SK-N-SH treated with all-trans-retinoic acid at 6 μM for 48 hours (cell line): ENCODE data around the gene PLB1.

Experiments
- ATAC-seq: fragments of 200-7000 bp; cut with Tn5 transposase; 3 replicates; pipeline ENCODE4 v1.9.1; 2020; ENCODE audit warnings: mild to moderate bottlenecking, moderate library complexity
- ARNTL ChIP-seq: fragments of 450-650 bp; formaldehyde crosslinking; IDR thresholded peaks from 2 replicates; pipeline ENCODE4 v1.5.0; 2020; ENCODE audit warnings: low read depth, mild to moderate bottlenecking, moderate library complexity, borderline replicate concordance
- BACH2 ChIP-seq: fragments of 250-450 bp; sonication (Bioruptor Pico); IDR thresholded peaks from 2 replicates; pipeline ENCODE4 v1.9.0; 2021; ENCODE audit warnings: mild to moderate bottlenecking, borderline replicate concordance
- CSDC2 ChIP-seq: fragments of 250-450 bp; sonication (Bioruptor Pico); IDR thresholded peaks from 2 replicates; pipeline ENCODE4 v1.5.0; 2020; ENCODE audit warnings: mild to moderate bottlenecking, moderate library complexity
- ESRRG ChIP-seq: fragments of 250-450 bp; sonication (Bioruptor Pico); IDR thresholded peaks from 2 replicates; pipeline ENCODE4 v1.6.1; 2021; ENCODE audit warnings: mild to moderate bottlenecking
- GLIS3 ChIP-seq: fragments of 250-450 bp; sonication (Bioruptor Pico); IDR thresholded peaks from 2 replicates; pipeline ENCODE4 v1.5.0; 2020; ENCODE audit warnings: mild to moderate bottlenecking, moderate library complexity
- ISL1 ChIP-seq: fragments of 250-450 bp; sonication (Bioruptor Pico); IDR thresholded peaks from 2 replicates; pipeline ENCODE4 v2.1.2; 2022; ENCODE audit warnings: mild to moderate bottlenecking, moderate library complexity
- OSR1 ChIP-seq: fragments of 250-450 bp; sonication (Bioruptor Pico); IDR thresholded peaks from 2 replicates; pipeline ENCODE4 v1.8.0; 2022; ENCODE audit warnings: moderate library complexity, mild to moderate bottlenecking, inconsistent platforms
- POU6F1 ChIP-seq: fragments of 250-450 bp; sonication (Bioruptor Pico); IDR thresholded peaks from 2 replicates; pipeline ENCODE4 v1.8.0; 2021; ENCODE audit warnings: low read depth, mild to moderate bottlenecking, moderate library complexity, borderline replicate concordance
- PPARA ChIP-seq: fragments of 250-450 bp; sonication (Bioruptor Pico); IDR thresholded peaks from 2 replicates; pipeline ENCODE4 v1.5.0; 2020; ENCODE audit warnings: mild to moderate bottlenecking, borderline replicate concordance
- RARB ChIP-seq: fragments of 250-450 bp; sonication (Bioruptor Pico); IDR thresholded peaks from 2 replicates; pipeline ENCODE4 v1.8.0; 2021; ENCODE audit warnings: mild to moderate bottlenecking, moderate library complexity
- SNAI2 ChIP-seq: fragments of 250-450 bp; sonication (Bioruptor Pico); IDR thresholded peaks from 2 replicates; pipeline ENCODE4 v1.5.0; 2020; ENCODE audit warnings: mild to moderate bottlenecking, moderate library complexity
- TCF4 ChIP-seq: fragments of 250-450 bp; sonication (Bioruptor Pico); IDR thresholded peaks from 2 replicates; pipeline ENCODE4 v1.8.0; 2021; ENCODE audit warnings: mild to moderate bottlenecking, moderate library complexity, borderline replicate concordance
- TOX ChIP-seq: fragments of 250-450 bp; sonication (Bioruptor Pico); IDR thresholded peaks from 2 replicates; pipeline ENCODE4 v1.8.0; 2021; ENCODE audit warnings: mild to moderate bottlenecking, moderate library complexity, borderline replicate concordance
- TSHZ2 ChIP-seq: fragments of 250-450 bp; sonication (Bioruptor Pico); IDR thresholded peaks from 2 replicates; pipeline ENCODE4 v1.5.0; 2020; ENCODE audit warnings: mild to moderate bottlenecking, moderate library complexity
- ZFP30 ChIP-seq: fragments of 450-650 bp; formaldehyde crosslinking; IDR thresholded peaks from 2 replicates; pipeline ENCODE4 v1.5.0; 2022; ENCODE audit warnings: mild to moderate bottlenecking, moderate library complexity
- ZNF565 ChIP-seq: fragments of 450-650 bp; formaldehyde crosslinking; conservative IDR thresholded peaks from 2 replicates; pipeline ENCODE4 v1.5.0; 2020; ENCODE audit warnings: low read depth, mild to moderate bottlenecking, moderate library complexity
- ZNF70 ChIP-seq: fragments of 450-650 bp; formaldehyde crosslinking; IDR thresholded peaks from 2 replicates; pipeline ENCODE4 v1.5.0; 2020; ENCODE audit warnings: mild to moderate bottlenecking, moderate library complexity
- ZNF8 ChIP-seq: fragments of 450-650 bp; formaldehyde crosslinking; IDR thresholded peaks from 2 replicates; pipeline ENCODE4 v1.5.0; 2020; ENCODE audit warnings: mild to moderate bottlenecking, moderate library complexity
- TF ChIP-seq, protein P1 (sequence below): fragments of 250-450 bp; sonication (Bioruptor Pico); IDR thresholded peaks from 2 replicates; pipeline ENCODE4 v1.5.1; 2020; ENCODE audit warnings: low read depth, mild to moderate bottlenecking, moderate library complexity
- TF ChIP-seq, protein P2 (sequence below): fragments of 250-450 bp; sonication (Bioruptor Pico); IDR thresholded peaks from 2 replicates; pipeline ENCODE4 v1.5.1; 2021; ENCODE audit warnings: mild to moderate bottlenecking, moderate library complexity

PLB1 gene

GRCh38 chr2:28486526-28486925 is 9.3 kb upstream of the PLB1 start:
- no peak for ATAC-seq
- TF ChIP-seq, protein P1, sequence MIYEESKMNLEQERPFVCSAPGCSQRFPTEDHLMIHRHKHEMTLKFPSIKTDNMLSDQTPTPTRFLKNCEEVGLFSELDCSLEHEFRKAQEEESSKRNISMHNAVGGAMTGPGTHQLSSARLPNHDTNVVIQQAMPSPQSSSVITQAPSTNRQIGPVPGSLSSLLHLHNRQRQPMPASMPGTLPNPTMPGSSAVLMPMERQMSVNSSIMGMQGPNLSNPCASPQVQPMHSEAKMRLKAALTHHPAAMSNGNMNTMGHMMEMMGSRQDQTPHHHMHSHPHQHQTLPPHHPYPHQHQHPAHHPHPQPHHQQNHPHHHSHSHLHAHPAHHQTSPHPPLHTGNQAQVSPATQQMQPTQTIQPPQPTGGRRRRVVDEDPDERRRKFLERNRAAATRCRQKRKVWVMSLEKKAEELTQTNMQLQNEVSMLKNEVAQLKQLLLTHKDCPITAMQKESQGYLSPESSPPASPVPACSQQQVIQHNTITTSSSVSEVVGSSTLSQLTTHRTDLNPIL (CRISPR knock-in tag): no peak
- TF ChIP-seq, protein P2, sequence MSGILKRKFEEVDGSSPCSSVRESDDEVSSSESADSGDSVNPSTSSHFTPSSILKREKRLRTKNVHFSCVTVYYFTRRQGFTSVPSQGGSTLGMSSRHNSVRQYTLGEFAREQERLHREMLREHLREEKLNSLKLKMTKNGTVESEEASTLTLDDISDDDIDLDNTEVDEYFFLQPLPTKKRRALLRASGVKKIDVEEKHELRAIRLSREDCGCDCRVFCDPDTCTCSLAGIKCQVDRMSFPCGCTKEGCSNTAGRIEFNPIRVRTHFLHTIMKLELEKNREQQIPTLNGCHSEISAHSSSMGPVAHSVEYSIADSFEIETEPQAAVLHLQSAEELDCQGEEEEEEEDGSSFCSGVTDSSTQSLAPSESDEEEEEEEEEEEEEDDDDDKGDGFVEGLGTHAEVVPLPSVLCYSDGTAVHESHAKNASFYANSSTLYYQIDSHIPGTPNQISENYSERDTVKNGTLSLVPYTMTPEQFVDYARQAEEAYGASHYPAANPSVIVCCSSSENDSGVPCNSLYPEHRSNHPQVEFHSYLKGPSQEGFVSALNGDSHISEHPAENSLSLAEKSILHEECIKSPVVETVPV (CRISPR knock-in tag): no peak

DNA sequence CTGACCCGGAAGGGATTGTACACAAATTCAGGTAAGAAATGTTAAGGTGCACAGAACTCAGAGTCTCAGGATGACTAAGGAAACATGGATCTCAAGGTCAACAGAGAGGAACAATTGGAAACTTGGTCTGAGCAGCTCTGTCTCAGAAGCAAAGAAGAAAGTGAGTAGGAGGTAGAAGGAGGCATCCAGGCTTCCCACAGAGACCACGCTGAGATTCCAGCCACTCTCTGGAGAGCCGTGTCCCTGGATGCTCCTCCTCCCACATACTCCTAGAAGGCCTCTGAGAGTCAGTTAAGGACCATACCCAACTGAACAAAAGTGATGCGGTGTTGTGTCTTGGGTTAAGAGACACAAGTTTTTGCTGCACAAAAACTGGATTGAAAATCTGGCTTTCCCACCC is 8.6 kb upstream of the PLB1 start:
- no peak for TF ChIP-seq ARNTL (CRISPR knock-in tag)
- no peak for TF ChIP-seq GLIS3 (CRISPR knock-in tag)
- TF ChIP-seq ZFP30 (CRISPR knock-in tag): no peak
- no peak for TF ChIP-seq BACH2 (CRISPR knock-in tag)
- TF ChIP-seq, protein P1 (CRISPR knock-in tag): no peak
- no peak for TF ChIP-seq PPARA (CRISPR knock-in tag)
- no peak for TF ChIP-seq TCF4 (CRISPR knock-in tag)
- TF ChIP-seq ZNF565 (CRISPR knock-in tag): no peak
- no peak for TF ChIP-seq TOX (CRISPR knock-in tag)
- no peak for TF ChIP-seq RARB (CRISPR knock-in tag)
- no peak for TF ChIP-seq SNAI2
- no peak for TF ChIP-seq ZNF8 (CRISPR knock-in tag)
- no peak for TF ChIP-seq TSHZ2 (CRISPR knock-in tag)
- TF ChIP-seq CSDC2 (CRISPR knock-in tag): no peak
- no peak for TF ChIP-seq ESRRG (CRISPR knock-in tag)
- no peak for TF ChIP-seq OSR1 (CRISPR knock-in tag)
- no peak for TF ChIP-seq ZNF70 (CRISPR knock-in tag)
- TF ChIP-seq, protein P2 (CRISPR knock-in tag): no peak
- TF ChIP-seq ISL1 (CRISPR knock-in tag): no peak
- TF ChIP-seq POU6F1 (CRISPR knock-in tag): no peak
- ATAC-seq: no peak

GRCh38 chr2:28488083-28488830 is 7.6 kb upstream of the PLB1 start:
- TF ChIP-seq, protein P1 (CRISPR knock-in tag): no peak
- TF ChIP-seq BACH2 (CRISPR knock-in tag): no peak
- TF ChIP-seq, all 23 proteins: peak for 0
- no peak for ATAC-seq
